NCI-H1930 (cell line): ENCODE measurements around the gene ALK.

Source experiments
- DNase-seq, 2 experiments: peaks; one replicate each; lab custom pipeline; 2025; lab: John Stamatoyannopoulos, UW

Gene ALK

DNA sequence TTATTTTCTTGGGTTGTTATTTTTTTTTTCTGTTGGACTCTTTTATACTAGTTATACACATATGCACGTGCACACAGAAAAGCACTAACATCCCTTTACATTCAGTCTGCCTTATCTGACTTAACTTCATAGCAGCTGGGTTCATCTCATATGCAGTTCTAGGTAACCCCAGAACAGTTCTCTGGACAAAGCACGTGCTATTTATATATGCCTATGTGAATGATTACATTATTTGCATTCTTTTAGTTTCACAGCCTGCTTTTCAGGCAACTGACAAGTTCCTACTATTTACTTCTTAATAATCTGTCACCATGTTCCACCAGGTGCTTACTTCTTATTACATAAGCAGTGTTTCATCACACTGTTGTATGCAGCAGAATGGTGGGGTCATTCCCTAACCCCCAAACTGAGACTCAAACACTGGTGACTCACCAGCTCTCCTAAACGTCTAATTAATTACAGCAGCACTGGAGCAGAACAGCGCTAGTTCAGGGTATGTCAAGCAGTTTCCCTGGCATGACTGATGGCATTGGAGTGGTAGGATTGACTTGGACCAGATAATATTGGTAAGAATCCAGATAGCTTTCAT is 433.3 kb downstream of the ALK start:
- no peak for DNase-seq

DNA sequence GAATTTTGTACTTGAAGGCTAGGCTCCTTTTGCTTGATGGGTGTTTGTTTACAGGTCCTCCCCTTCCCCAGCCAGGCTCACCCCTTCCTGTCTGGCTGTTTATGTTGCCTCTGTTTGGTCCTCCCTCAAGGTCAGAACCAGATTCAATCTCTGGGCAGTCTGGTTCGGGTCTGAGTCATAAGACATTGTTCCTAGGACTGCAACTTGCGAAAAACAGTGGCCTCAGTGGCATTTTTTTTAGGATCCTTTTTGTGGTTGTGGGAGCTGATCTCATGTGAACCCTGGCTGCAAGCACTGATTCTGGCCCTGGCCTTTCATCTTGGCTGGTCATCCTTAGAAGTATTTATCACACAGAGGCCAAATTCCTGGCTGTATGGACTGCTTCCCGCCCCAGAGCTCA is 435.8 kb downstream of the ALK start:
- no peak for DNase-seq

DNA sequence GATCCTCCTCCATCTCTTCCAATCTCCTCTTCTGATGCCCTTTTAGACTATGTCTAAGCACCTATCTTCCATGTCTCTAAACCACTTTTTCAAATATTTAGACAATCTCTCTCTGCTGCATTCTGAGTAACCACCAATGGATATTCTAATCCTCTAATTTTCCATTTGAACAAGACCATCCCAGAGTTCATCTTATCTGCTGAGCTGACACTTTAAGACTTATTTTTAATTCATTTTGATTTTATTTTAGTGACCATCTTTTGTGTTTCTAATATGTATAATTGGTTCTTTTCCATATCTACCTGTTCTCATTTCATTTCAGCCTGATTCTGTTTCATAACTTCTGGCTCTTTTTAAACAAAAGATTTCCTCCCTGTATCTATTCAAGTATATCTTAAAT is 436.3 kb downstream of the ALK start:
- DNase-seq = no peak

DNA sequence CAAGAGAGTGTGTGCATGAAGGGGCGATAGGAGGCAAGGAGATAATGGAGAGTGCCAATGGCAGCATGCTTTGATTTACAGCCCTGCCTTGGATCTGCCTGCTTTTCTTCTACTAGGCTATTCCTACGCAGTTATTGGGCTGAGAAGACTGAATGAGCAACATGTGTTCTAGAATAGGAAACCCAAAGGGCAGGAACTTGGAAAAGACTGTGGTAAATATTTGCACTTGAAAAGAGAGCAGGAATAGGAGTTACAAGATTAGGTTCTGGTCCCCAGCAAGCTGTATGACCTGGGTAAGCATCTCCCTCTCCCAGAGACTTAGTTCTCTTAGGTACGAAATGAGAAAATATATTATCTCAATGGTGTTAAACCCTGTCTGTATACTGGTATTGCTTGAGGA is 438.5 kb downstream of the ALK start:
- no peak for DNase-seq

DNA sequence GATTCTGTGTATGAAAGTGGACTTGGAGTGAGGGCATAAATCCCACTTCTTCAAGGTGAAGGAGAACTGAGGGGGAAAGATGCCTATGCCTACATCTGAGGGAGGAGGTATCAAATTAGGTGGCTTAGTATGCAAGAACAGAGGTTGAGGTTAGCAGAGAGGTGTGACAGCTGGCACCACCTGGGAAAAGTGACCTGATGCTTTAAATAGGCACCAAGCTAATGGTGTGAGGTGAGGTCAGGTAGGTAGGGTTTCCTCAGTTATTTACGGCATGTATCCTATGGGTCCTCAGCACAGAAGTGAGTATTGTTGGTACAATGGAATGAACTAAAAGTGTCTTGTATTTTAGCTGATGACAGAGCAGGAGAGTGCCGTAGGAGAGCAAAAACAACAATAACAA is 439.0 kb downstream of the ALK start:
- DNase-seq = no peak

DNA sequence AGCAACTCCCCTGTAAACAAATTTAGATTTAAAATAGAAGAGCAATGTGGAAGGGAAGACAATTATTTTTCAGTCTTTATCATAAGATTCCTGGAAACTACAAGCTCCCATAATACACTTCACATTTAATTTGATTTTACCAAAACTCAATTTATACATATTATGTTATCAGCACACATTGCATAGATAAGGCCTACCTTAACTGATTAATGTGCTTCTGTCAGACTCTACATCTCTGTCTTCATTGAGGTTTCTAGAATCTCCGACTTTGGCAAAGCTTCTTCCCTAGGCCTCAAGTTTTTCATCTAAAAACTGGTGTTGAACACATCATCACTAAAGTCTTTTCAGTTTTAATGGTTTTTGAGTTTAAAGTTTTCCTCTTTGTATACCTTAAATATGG is 440.1 kb downstream of the ALK start:
- no peak for DNase-seq

DNA sequence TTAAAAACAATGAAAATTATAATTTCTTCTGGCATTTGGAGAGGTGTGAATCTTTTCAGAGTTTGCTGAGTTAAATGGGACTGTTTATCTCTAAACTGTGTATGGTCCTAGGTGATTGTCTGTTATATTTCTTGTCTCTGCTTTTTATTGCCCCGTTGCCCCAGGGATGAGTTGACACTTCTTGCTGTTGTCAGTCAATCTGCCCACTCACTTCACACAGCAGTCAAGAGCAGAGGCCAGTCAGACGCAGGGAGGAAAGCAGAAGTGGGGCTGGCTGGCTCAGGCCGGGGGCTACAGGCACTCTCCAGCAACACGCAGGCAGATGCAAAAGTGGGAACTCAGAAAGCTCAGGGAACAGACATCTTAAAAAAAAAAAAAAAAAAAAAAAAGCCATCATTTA is 441.0 kb downstream of the ALK start:
- no peak for DNase-seq

DNA sequence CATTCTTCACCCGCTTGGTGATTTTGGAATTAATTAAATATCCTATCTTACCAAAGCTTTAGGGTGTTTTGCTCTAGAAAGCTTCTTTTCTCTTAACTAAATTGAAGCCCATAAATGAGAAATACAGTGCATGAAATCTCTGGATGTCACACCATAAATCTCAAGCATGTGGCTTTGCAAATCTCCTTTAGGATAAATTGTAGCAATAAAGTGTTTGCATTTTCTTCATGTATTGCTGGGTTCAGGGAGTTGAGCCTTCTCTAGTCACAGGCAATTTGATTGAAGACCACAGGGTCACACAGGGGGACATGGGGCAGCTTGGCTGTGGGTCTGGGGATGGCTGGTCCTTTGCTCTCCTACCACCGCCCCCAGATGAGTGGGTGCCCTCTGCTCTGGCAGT is 442.0 kb downstream of the ALK start:
- DNase-seq = no peak

DNA sequence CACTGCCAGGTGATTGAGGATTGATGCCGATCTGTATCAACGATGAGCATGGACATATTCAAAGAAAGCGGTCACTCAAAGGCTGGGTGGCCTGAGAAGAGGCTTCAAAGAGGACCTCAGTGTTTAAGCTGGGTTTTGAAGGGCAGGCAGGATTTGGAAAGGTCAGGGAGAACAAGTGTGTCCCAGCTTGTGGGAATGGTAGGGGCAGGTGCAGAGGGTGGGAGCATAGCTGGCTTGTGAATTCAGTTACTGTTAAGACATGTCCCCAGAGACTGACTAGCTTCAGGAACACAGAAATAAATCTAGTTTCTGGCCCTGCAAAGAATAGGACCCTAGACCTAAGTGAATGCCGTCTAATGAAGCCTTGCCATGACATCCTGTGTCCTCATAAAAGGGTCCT is 442.7 kb downstream of the ALK start:
- DNase-seq = no peak

DNA sequence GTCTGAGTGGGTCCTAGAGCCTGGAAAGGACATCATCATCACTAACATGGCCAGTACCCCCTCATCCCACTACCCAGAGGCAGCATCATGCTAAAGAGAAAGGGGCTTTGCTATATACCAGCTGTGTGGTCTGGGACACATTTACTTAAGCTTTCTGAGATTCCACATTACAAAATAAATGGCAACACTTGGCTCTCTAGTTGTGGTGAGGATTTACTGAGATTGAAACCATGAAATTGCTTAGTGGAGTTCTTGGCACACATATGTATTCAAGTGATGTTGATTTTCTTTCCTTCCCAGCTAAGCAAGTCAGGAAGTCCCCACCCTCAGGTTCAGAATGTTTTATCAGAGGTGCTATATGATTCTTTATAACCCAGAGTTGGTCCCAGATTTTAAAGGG is 444.2 kb downstream of the ALK start:
- DNase-seq = no peak

DNA sequence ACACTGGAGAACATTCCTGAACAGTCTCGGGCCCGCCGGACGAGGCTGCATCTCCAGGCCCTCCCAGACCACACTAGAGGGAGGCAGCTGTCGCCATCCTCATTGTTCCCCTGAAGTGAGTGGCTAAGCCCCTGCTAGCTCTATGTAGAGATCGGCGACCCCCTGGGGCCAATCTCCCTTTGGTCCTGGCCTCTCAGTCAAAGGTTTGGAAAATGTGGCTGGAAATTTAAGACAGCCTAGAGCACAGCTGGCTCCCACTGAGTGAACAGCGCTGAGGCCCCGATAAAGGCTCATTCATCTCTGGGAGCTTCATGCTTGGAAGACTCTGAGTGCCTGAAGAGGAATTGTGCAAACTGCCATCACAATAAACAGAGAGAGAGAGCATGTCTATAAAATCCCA is 445.9 kb downstream of the ALK start:
- DNase-seq = no peak

DNA sequence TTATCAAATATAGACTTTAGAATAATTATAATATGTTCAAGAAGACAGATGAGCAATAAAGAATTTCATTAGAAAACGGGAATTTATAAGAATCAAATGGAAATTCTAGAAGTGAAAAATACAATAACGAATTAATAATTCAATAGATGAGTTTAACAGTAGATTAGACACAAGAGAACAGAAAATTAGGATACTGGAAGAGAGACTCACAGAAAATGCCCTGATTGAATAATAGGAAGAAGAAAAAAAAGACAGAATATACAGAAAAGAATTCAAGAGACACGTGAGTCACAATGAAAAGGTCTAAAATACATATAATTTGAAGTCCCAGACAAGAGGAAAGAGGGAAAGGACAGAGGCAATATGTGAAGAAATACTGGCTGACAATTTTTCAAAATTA is 451.4 kb downstream of the ALK start:
- DNase-seq = no peak

DNA sequence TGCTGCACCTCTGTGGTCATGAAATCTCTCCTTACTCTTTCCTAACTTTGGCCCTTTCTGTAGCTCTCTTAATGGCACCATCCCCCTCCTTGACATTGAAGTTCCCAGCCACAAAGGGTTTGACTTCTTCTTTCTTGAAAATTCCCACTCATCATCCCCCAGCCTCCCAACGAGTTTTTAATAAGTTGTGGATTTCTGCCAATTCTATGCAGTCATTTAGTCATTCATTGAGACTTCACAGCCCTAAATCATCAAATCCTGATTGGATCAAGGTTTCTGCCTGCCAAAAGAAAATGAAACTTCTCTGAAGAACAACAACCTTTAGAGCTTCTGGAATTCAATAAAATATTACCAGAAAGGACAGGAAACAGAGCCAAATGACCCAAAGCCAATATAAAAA is 451.9 kb downstream of the ALK start:
- DNase-seq = no peak

DNA sequence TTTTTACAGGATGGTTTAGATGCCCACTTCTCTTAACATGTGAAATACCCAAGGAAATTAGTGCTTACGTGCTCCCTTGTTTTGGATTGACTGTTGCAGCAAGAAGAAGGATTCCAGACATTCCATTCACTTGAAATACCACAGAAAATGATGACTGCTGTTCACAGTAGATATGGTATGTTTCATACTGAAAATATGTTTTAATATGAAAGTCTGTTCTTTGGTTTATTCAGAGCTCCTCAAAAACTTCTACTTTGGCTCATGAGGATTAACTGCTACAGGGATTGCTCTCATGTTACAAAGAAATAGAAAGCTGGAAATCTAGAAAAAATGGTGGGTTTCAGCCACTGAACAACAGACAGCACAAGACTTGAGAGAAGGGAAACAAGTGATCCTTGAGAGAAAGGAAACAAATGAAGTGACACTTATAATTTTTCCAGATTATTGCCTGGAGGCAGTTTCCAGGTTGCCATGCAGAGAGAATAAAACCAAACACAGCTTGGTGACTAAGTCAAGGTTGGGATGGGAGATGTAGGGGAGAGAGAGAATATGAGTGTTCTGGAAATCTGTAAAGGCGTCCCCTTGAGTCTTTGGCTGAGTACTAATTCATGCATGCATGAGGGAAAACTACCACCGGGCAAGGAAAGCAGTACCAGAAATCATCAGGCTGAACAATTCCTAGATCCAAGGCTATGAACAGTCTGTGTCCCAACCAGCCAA is 458.0 kb downstream of the ALK start:
- DNase-seq = no peak

DNA sequence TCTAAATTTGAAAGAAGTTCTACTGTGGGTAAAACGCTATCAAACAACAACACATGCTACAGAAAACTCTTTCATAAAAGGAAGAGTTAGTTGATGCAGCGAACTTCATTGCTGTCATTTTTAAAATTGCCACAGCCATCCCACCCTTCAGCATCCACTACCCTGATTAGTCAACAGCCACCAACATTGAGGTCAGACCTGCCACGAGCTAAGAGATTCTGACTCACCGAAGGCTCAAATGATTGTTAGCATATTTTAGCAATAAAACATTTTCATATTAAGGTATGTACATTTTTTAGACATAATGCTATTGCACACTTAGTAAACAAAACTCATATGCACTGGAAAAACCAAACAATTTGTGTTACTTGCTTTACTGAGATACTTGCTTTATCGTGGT is 459.1 kb downstream of the ALK start:
- no peak for DNase-seq

DNA sequence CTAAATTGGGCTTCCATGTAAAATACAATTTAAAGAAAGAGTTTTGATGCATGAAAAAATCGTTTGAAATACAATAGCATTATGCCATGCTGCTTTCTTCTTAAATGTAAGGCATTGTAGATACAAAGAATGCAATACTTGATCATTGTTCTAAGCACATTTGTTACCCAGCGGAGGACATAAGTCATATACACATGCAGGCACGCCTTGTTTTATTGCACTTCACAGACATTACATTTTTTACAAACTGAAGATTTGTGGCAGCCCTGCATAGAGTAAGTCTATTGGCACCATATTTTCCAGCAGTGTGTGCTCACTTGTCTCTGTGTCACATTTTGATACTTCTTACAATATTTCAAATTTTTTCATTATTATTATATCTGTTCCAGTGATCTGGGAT is 461.2 kb downstream of the ALK start:
- DNase-seq = no peak

DNA sequence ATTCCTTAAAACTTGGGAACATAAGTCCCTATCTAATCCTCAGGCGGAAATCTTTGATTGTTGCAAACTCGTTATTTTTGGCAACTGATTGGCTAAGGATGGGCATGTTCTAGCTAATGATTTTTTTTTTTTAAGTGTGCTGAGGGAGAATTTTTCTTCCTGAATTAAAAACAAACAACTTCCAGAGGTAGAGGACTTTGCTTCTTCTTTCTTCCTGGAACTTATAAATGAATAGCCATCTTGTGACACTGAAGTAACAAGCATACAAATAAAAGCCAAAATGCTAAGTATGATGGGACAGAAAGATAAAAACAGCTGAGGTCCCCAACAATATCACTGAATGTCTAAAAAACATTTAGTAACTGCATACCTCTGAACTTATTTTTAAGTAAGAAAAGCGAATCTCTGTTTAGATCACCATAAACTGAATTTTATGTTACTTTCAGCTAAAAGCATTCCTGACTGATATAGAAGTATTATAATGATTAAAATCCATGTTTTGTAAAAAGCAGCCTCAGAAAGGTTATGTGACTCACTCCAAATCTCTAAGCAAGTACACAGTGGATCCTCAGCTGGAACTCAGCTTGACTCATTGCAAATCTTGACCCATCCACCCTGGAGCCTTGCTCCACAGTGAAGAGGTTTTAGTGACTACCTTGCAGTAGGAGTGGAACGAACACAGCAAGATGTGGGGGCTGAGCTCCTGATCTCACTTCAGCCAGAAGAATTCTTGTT is 461.8 kb downstream of the ALK start:
- no peak for DNase-seq

DNA sequence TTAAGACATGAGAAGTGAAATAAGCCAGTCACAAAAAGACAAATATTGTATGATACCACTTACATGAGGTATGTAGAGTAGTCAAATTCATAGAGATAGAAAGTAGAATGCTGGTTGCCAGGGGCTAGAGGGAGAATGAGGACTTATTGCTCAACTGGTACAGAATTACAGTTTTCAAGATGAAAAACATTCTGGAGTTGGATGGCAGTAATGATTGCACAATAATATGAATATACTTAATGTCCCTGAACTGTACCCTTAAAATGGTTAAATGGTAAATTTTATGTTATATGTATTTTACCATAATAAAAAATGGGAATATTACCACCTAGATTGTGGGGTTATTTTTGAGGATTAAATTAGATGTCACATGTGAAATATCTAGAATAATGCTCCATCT is 465.0 kb downstream of the ALK start:
- no peak for DNase-seq

DNA sequence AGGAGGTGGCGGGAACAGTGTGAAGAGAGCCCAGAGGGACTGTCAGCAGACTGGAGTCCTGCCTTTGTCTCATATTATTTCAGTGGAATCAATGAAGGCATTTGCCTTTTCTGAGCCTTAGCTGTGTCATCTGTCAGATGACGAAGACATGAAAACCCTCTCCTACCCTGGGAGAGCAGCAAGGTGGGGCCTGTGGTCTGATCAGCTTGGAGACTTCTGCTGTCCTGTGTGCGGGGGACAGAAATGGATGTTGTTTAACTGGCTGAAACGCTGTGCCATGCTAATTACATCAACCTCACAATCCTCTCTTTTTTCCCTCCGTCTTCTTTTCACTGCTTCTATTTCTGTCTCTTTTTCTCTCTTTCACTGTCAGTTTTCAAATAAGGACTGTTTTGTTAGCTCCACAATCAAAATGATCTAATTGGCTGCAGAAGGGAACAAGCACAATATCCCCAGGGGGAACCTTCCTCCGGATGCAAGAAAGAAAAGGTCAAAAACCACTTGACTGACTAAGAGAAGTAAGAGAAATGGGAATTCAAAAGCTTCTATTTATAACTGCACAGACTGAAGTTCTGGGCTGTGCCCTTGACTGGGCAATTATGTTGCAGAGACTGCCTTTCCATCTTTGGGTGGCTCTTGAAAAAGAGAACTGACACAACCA is 466.1 kb downstream of the ALK start:
- DNase-seq = no peak

DNA sequence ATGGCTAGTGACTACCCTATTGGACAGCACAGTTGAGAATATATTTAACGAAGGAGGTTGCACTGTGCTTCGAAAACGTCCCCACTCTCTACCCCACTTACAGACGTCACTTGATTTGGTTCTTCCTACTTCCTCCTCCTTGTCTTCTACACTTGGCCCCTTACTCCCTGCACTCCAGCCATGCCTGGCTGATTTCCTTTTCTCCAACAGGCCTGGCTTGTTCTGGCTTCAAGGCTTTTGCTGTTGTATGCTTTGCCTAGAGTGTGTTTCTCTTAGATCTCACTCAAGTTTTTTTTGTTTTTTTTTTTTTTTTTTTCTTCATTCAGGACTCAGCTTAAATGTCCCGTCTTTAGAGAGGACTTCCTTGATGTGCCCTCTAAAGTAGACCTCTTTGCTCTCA is 469.4 kb downstream of the ALK start:
- DNase-seq = no peak

DNA sequence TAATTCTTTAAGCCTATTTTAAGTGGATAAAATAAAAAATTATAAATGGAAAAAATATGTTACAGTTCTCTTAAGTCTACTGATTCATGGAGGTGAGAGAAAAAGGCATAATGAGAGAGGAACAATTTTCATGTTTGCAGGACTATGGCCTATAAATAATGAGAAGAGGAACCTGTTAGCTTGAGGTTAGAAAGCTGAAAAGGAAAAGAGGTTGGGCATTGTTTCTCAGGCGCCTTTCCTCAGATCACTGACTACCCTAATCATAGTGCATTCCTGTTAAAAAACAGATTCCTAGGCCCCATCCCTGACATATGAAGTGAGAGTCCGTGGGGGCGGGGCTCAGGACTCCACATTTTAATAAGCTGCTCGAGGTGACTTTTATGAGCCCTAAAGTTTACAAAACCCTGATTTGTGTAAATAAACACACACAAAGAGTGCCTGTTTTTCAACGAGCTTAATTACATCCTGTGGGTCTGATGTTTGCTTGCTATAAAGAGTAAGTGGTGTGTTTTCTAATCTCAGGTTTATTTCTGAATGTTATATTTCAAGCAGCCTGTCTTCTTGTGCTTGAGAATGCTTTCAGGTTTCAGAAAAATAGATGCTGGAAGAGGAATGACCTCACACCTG is 470.7 kb downstream of the ALK start:
- DNase-seq = no peak

DNA sequence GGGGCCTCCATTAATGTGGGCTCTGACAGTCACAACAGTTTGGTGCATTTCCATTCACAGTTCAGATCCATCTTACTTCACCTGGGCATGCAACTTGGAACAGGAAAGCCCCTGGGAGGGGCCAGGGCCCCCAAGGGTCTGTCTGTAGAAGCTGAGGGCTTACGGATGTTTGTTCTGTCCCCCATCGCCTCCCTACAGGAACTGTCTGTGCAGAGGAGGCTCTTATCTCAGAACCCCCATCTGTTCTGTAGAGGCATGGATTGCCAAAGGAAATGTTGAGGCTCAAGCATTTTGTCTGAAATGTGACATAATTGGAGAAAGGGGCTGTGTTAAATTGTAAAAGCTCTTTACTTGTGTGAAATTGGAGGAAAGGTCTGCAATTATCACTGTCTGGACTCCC is 471.9 kb downstream of the ALK start:
- DNase-seq = no peak
